NCI-H2107 treated with DMSO at 0.1 percent for 48 hours (cell line): Measurements from ENCODE around the gene RBMS1.

Experiments used
- DNase-seq: peaks from one replicate; lab custom pipeline; 2025; ENCODE audit not compliant: unreplicated experiment; lab: John Stamatoyannopoulos, UW

Gene RBMS1

GRCh38 chr2:160337728-160338127, 155.9 kb downstream of the RBMS1 start:
- no peak for DNase-seq

- DNase-seq, result no peak
Observed at GRCh38 chr2:160336635-160337034, 157.0 kb downstream of the RBMS1 start.

GRCh38 chr2:160336105-160336504, 157.5 kb downstream of the RBMS1 start:
- DNase-seq, result no peak

GRCh38 chr2:160335441-160335840, 158.2 kb downstream of the RBMS1 start:
- DNase-seq, result no peak

GRCh38 chr2:160334028-160334741, 159.4 kb downstream of the RBMS1 start:
- DNase-seq, result no peak

- no peak for DNase-seq
Observed at GRCh38 chr2:160333324-160334027, 160.1 kb downstream of the RBMS1 start.

GRCh38 chr2:160332318-160332717, 161.3 kb downstream of the RBMS1 start:
- DNase-seq, result no peak

- DNase-seq, result no peak
Observed at GRCh38 chr2:160331258-160332025, 162.2 kb downstream of the RBMS1 start.

GRCh38 chr2:160328811-160329527, 164.6 kb downstream of the RBMS1 start:
- DNase-seq, result no peak

- no peak for DNase-seq
Observed at GRCh38 chr2:160326786-160327185, 166.8 kb downstream of the RBMS1 start.

- DNase-seq, result no peak
Observed at GRCh38 chr2:160325418-160325817, 168.2 kb downstream of the RBMS1 start.

GRCh38 chr2:160324917-160325316, 168.7 kb downstream of the RBMS1 start:
- DNase-seq, result no peak

- no peak for DNase-seq
Observed at GRCh38 chr2:160324161-160324800, 169.3 kb downstream of the RBMS1 start.

GRCh38 chr2:160322320-160322719, 171.3 kb downstream of the RBMS1 start:
- DNase-seq, result no peak

- no peak for DNase-seq
Observed at GRCh38 chr2:160321006-160321405, 172.6 kb downstream of the RBMS1 start.

GRCh38 chr2:160319700-160320099, 173.9 kb downstream of the RBMS1 start:
- no peak for DNase-seq

GRCh38 chr2:160318218-160318617, 175.4 kb downstream of the RBMS1 start:
- no peak for DNase-seq

GRCh38 chr2:160317181-160318099, 176.2 kb downstream of the RBMS1 start:
- no peak for DNase-seq

GRCh38 chr2:160315337-160315736, 178.3 kb downstream of the RBMS1 start:
- no peak for DNase-seq
